ENCODE data around the gene PFDN1.

DNA sequence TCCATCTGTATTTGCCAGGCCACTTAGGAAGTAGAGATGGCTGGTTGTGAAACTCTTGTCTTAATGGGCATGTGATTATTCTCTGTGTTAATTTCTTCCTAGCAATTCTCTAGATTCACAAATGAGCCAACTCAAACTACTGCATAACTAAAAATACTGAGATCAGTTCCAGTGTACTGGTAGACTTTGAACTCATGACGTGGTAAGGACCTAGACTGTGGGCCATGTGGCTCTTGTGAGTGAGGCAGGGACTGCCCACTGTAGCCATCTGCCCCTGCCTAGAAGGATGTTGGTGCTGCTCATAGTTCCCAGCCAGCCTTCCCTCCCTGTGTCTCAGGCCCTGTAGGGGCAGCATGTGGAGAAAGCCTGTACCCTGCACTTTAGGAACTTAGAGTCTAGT lies 80.5 kb downstream of the PFDN1 start:
- TF ChIP-seq EZH2 (IDR thresholded peaks at IDR 0.05; ENCODE audit: low read length, unreplicated experiment): no peak
- no peak for TF ChIP-seq CTCF (conservative IDR thresholded peaks at IDR 0.05; ENCODE audit: low read depth, low read length)
- no peak for TF ChIP-seq EZH2phosphoT487 (IDR thresholded peaks at IDR 0.05; ENCODE audit: borderline replicate concordance, low read length)
